ENCODE results near the gene PRICKLE1.

Gene PRICKLE1

GRCh38 chr12:42459336-42459847 lies 130.2 kb downstream of the PRICKLE1 start:
- no peak for DNase-seq (ENCODE audit: low read depth in 2 of 2)
- H3K4me3 ChIP-seq (replicated peaks in 1 of 2; ENCODE audit: low read depth in 2 of 2, low read length in 2 of 2), result no peak overlapping the region

GRCh38 chr12:42458575-42458974 lies 131.0 kb downstream of the PRICKLE1 start:
- no peak for TF ChIP-seq CTCF (IDR thresholded peaks at IDR 0.05; ENCODE audit: low read depth, low read length)
- DNase-seq (ENCODE audit: low read depth in 2 of 2), result no peak
- no peak overlapping the region for H3K4me3 ChIP-seq (replicated peaks in 1 of 2; ENCODE audit: low read depth in 2 of 2, low read length in 2 of 2)

More at GRCh38 chr12:42459336-42459847, 130.2 kb downstream of the PRICKLE1 start:
- no peak for TF ChIP-seq CTCF (IDR thresholded peaks at IDR 0.05; ENCODE audit: low read depth, low read length)

GRCh38 chr12:42450248-42450647 lies 139.3 kb downstream of the PRICKLE1 start:
- no peak for TF ChIP-seq CTCF (IDR thresholded peaks at IDR 0.05; ENCODE audit: low read depth, low read length)
- DNase-seq (ENCODE audit: low read depth in 2 of 2), result peak; percentile 33 to 38
- H3K4me3 ChIP-seq (replicated peaks in 1 of 2; ENCODE audit: low read depth in 2 of 2, low read length in 2 of 2), result no peak overlapping the region

- peak in 1 of 2 donors; percentile 19 for DNase-seq (ENCODE audit: low read depth in 2 of 2)
- H3K4me3 ChIP-seq (replicated peaks in 1 of 2; ENCODE audit: low read depth in 2 of 2, low read length in 2 of 2), result no peak overlapping the region
- no peak for TF ChIP-seq CTCF (IDR thresholded peaks at IDR 0.05; ENCODE audit: low read depth, low read length)
These were observed 140.7 kb downstream of the PRICKLE1 start for GRCh38 chr12:42448841-42449240.

GRCh38 chr12:42447371-42447786 lies 142.2 kb downstream of the PRICKLE1 start:
- DNase-seq (ENCODE audit: low read depth in 2 of 2), result peak; percentile 28 to 53
- TF ChIP-seq CTCF (IDR thresholded peaks at IDR 0.05; ENCODE audit: low read depth, low read length), result no peak
- H3K4me3 ChIP-seq (replicated peaks in 1 of 2; ENCODE audit: low read depth in 2 of 2, low read length in 2 of 2), result no peak overlapping the region

GRCh38 chr12:42446761-42447160 lies 142.8 kb downstream of the PRICKLE1 start:
- DNase-seq (ENCODE audit: low read depth in 2 of 2), result no peak
- no peak for TF ChIP-seq CTCF (IDR thresholded peaks at IDR 0.05; ENCODE audit: low read depth, low read length)
- no peak overlapping the region for H3K4me3 ChIP-seq (replicated peaks in 1 of 2; ENCODE audit: low read depth in 2 of 2, low read length in 2 of 2)

- DNase-seq (ENCODE audit: low read depth in 2 of 2), result no peak
- TF ChIP-seq CTCF (IDR thresholded peaks at IDR 0.05; ENCODE audit: low read depth, low read length), result no peak
- no peak overlapping the region for H3K4me3 ChIP-seq (replicated peaks in 1 of 2; ENCODE audit: low read depth in 2 of 2, low read length in 2 of 2)
These were observed 143.7 kb downstream of the PRICKLE1 start for GRCh38 chr12:42445891-42446290.
